ENCODE data around the gene FAM181A. TPM values are rescaled to one million over a fixed set of nuclear protein-coding genes. Genes with fewer than 3 reads are reported as not detected.

Gene FAM181A
- total RNA-seq, 1 experiment from 2014 or later = not detected

DNA sequence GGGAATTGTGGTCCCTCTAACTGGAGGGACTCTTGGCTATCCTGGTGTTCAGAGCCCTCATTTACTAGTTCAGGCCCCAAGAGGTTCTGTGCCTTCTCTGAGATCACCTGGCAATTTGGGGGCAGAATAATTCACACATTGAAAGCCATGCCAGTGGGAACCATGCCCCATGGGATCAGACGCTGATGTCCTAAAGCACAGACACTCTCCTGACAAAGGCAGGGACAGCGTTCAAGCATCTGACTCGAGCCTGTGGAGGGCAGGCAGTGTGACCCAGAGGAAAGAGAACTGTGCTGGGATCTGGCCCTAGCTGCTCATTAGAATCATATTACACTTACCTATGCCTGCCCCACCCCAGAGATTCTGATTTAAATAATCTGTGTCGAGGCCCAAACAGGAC is 51.6 kb downstream of the FAM181A start:
- CTCF ChIA-PET = interaction anchor here (0.7 to 1.8 kb wide), 2 partner anchors 20 to 22 kb away, joined by 3 read pairs; no protein-coding TSS in a partner anchor
- H3K9me3 Mint-ChIP-seq (ENCODE audit: low read depth, unreplicated experiment) = no peaks in the 10 kb centered on the region
- DNase-seq = no peak
- H3K4me1 Mint-ChIP-seq (ENCODE audit: low read depth, unreplicated experiment) = no peaks in the 10 kb centered on the region
- no peak for TF ChIP-seq CTCF (IDR thresholded peaks at IDR 0.05; ENCODE audit: unreplicated experiment)
- H3K27me3 Mint-ChIP-seq (ENCODE audit: unreplicated experiment) = peaks cover 26% of the 10 kb centered on the region
- intact Hi-C loops (cut with micrococcal nuclease; ENCODE audit: unreplicated experiment) = no loop called here
- no peak overlapping the region for H3K27ac Mint-ChIP-seq (ENCODE audit: unreplicated experiment)
- no TSS peak for BruUV-seq (replicated peaks)
- H3K36me3 Mint-ChIP-seq (ENCODE audit: insufficient read depth, unreplicated experiment) = no peaks in the 10 kb centered on the region
- H3K4me3 Mint-ChIP-seq (ENCODE audit: low read depth, unreplicated experiment) = no peak overlapping the region

Small RNA genes within 50 kb of the gene (microRNA-seq; reads per million reads assigned to microRNA genes)
- gene MIR4506 = not detected

Other genes starting within 250 kb of the FAM181A start
- not detected in 2 replicates for gene PRIMA1, start 138.9 kb upstream of the FAM181A start, total RNA-seq (2022)
- gene ASB2, start 49.2 kb downstream of the FAM181A start, total RNA-seq (2022) = 0.17 and 0.19 TPM in 2 replicates
- gene CCDC197, start 70.0 kb downstream of the FAM181A start, total RNA-seq (2022) = not detected in 2 replicates
- gene OTUB2, start 99.0 kb downstream of the FAM181A start, total RNA-seq (2022) = 15.3 and 22.2 TPM in 2 replicates
- gene DDX24, start 153.9 kb downstream of the FAM181A start, total RNA-seq (2022) = 190 and 229 TPM in 2 replicates
- 17.2 and 17.7 TPM in 2 replicates for gene IFI27L1, start 154.0 kb downstream of the FAM181A start, total RNA-seq (2022)
- 766 and 1,874 TPM in 2 replicates for gene IFI27, start 183.4 kb downstream of the FAM181A start, total RNA-seq (2022)
- 40.4 and 57.1 TPM in 2 replicates for gene IFI27L2, start 202.3 kb downstream of the FAM181A start, total RNA-seq (2022)
- 0.10 and 0.78 TPM in 2 replicates for gene PPP4R4, start 247.0 kb downstream of the FAM181A start, total RNA-seq (2022)

All from Calu3 (cell line).